Duodenal mucosa (tissue), 2 donors: ENCODE data around the gene ANKRD33B.

ENCODE experiments used
- H3K27ac ChIP-seq: one replicate; pipeline ENCODE4 v1.7.0; 2013; ENCODE audit warnings: low read depth, low read length
- H3K27me3 ChIP-seq, 2 donors: one replicate each; pipeline ENCODE4 v1.7.0; 2013; ENCODE audit warnings: low read length in 2 of 2, control low read depth in 1 of 2; ENCODE audit not compliant: insufficient read depth in 2 of 2, control insufficient read depth in 1 of 2
- H3K36me3 ChIP-seq, 2 donors: one replicate each; pipeline ENCODE4 v1.7.0; 2013; ENCODE audit warnings: low read length in 2 of 2, control low read depth in 1 of 2; ENCODE audit not compliant: insufficient read depth in 2 of 2, control insufficient read depth in 1 of 2
- H3K4me1 ChIP-seq, 2 donors: one replicate each; pipeline ENCODE4 v1.7.0; 2013; ENCODE audit warnings: low read length in 2 of 2, control low read depth in 1 of 2; ENCODE audit not compliant: insufficient read depth in 2 of 2, control insufficient read depth in 1 of 2
- H3K4me3 ChIP-seq, 2 donors: one replicate each; pipeline ENCODE4 v1.7.0; 2013; ENCODE audit warnings: low read length in 2 of 2, low read depth in 1 of 2
- H3K9ac ChIP-seq, 2 donors: one replicate each; pipeline ENCODE4 v1.7.0; 2013; ENCODE audit warnings: low read length in 2 of 2, low read depth in 1 of 2
- H3K9me3 ChIP-seq, 2 donors: one replicate each; pipeline ENCODE4 v1.7.0; 2013; ENCODE audit warnings: low read length in 2 of 2, control low read depth in 1 of 2; ENCODE audit not compliant: control insufficient read depth in 1 of 2

Gene ANKRD33B

DNA sequence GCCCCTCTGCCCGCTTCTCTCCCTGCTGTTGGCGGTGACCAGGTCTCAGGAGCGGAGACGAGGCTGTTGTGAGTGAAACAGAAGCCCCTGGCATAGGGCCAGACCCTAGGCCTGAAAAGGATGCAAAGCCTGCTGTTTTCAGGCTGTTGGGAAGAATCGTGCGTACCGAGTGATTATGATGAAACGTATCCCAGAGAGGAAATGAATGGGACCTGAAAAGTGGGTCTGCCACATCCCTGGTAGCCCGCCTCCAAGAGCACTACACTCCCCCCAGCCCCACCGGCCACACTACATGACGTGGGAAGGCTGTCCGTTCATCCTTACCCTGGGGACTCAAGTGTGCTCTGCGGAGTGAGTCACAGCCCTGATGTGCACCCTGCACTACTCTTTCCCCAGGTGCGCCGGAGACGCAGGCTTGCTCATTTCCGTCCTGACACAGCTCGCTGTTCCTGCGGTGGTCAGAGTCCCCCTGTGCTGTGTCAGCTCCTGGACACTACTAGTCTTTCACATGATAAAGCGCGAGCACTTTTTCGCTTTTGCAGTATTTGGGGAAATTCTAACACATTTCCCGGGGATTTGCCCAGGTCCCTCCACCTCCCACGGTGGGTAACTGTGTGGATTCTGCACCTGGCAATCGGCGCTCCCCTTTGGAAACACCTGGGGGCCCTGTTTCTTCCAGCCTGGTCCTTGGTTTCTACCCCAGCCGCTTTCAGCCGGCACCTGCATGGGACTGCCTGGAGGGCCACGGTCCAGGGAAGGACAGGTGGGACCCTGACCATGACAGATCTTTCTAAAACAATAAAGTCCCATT lies 91.5 kb downstream of the ANKRD33B start:
- Histone ChIP-seq H3K4me1 (peaks cover 0 to 6% of the 10 kb centered on the region in 2 donors), H3K9ac (no peak overlapping the region), H3K27me3 (no peaks in the 10 kb centered on the region), H3K4me3 (no peak overlapping the region), H3K27ac (no peak overlapping the region), H3K36me3 (no peaks in the 10 kb centered on the region), H3K9me3 (no peaks in the 10 kb centered on the region)

- no peaks in the 10 kb centered on the region for H3K27me3 ChIP-seq
- peaks cover 0 to 6% of the 10 kb centered on the region in 2 donors for H3K4me1 ChIP-seq
- H3K4me3 ChIP-seq = no peak overlapping the region
- H3K9ac ChIP-seq = no peak overlapping the region
- no peak overlapping the region for H3K27ac ChIP-seq
- H3K9me3 ChIP-seq = no peaks in the 10 kb centered on the region
- no peaks in the 10 kb centered on the region for H3K36me3 ChIP-seq
These were observed 92.3 kb downstream of the ANKRD33B start for GRCh38 chr5:10655972-10656830.

DNA sequence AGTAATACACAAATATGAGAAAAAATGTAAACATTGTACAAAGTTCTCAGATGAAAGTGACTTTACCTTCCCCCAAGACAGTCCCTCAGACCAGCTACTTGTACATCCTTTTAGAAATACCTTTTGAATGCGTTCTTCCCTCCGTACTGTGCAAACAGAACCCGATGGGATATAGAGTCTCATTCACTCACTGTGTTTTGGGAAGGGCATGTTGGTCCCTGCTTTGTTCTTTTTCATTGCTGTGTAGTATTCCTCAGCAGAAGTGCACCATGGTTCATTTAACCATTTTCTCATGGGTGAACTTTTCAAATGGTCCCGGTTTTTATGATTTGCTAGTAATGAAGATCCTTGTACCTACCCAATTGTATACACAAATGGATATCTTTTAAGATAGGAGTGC lies 94.4 kb downstream of the ANKRD33B start:
- Histone ChIP-seq H3K9ac (no peak overlapping the region), H3K36me3 (no peaks in the 10 kb centered on the region), H3K9me3 (no peaks in the 10 kb centered on the region)

GRCh38 chr5:10660135-10660534 lies 96.3 kb downstream of the ANKRD33B start:
- Histone ChIP-seq H3K36me3 (no peaks in the 10 kb centered on the region), H3K4me1 (no peaks in the 10 kb centered on the region), H3K27ac (no peak overlapping the region), H3K27me3 (no peaks in the 10 kb centered on the region), H3K4me3 (no peak overlapping the region), H3K9me3 (no peaks in the 10 kb centered on the region), H3K9ac (no peak overlapping the region)

More for the DNA sequence above, 94.4 kb downstream of the ANKRD33B start:
- H3K4me1 ChIP-seq = peaks cover 0 to 5% of the 10 kb centered on the region in 2 donors
- H3K4me3 ChIP-seq = no peak overlapping the region
- no peak overlapping the region for H3K27ac ChIP-seq
- no peaks in the 10 kb centered on the region for H3K27me3 ChIP-seq

DNA sequence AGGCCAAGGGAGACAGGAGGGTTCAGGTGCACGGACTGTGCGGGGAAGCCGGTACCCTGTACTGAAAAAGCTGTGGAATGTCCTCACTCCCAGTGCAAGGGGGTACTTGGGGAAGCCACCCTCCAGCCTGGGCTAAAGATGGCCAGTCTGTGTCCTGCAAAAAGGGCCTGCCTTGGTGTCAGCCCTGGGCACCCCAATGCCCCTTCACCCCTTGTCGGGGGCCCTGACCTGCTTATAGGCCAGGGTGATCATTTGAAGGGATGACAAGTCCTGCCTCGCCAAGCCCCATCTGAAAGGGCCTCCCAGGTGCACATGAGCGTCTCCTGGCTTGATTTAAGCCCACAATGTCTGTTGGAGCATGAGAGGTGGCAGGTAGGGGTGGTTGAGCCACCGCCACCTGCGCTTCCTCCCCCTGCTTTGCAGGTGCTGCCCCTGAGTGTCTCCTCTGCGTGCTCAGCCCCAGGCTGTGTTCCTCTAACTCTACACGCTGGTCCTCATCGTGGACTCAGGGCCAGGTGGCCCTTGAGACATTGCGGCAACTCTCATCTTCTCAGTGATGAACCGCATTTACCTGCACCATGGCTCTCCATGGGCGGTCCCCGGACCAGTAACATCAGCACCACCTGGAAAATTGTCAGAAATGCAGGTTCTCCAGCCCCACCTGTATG lies 97.0 kb downstream of the ANKRD33B start:
- no peaks in the 10 kb centered on the region for H3K9me3 ChIP-seq
- H3K4me3 ChIP-seq = no peak overlapping the region
- no peaks in the 10 kb centered on the region for H3K4me1 ChIP-seq
- no peak overlapping the region for H3K9ac ChIP-seq
- no peaks in the 10 kb centered on the region for H3K36me3 ChIP-seq
- H3K27me3 ChIP-seq = no peaks in the 10 kb centered on the region
- no peak overlapping the region for H3K27ac ChIP-seq

GRCh38 chr5:10661401-10661800 lies 97.5 kb downstream of the ANKRD33B start:
- Histone ChIP-seq H3K9ac (no peak overlapping the region), H3K4me3 (no peak overlapping the region), H3K36me3 (no peaks in the 10 kb centered on the region), H3K9me3 (no peaks in the 10 kb centered on the region), H3K27me3 (no peaks in the 10 kb centered on the region), H3K4me1 (no peaks in the 10 kb centered on the region), H3K27ac (no peak overlapping the region)

- H3K9me3 ChIP-seq = no peaks in the 10 kb centered on the region
- H3K27me3 ChIP-seq = no peaks in the 10 kb centered on the region
- H3K27ac ChIP-seq = no peak overlapping the region
- H3K36me3 ChIP-seq = no peaks in the 10 kb centered on the region
- H3K9ac ChIP-seq = no peak overlapping the region
- no peaks in the 10 kb centered on the region for H3K4me1 ChIP-seq
- no peak overlapping the region for H3K4me3 ChIP-seq
These were observed 98.2 kb downstream of the ANKRD33B start for GRCh38 chr5:10662083-10662482.

- H3K9ac ChIP-seq = no peak overlapping the region
- H3K36me3 ChIP-seq = no peaks in the 10 kb centered on the region
- no peak overlapping the region for H3K4me3 ChIP-seq
- no peaks in the 10 kb centered on the region for H3K9me3 ChIP-seq
- H3K4me1 ChIP-seq = no peaks in the 10 kb centered on the region
- no peaks in the 10 kb centered on the region for H3K27me3 ChIP-seq
- H3K27ac ChIP-seq = no peak overlapping the region
These were observed 99.0 kb downstream of the ANKRD33B start for GRCh38 chr5:10662661-10663488.

DNA sequence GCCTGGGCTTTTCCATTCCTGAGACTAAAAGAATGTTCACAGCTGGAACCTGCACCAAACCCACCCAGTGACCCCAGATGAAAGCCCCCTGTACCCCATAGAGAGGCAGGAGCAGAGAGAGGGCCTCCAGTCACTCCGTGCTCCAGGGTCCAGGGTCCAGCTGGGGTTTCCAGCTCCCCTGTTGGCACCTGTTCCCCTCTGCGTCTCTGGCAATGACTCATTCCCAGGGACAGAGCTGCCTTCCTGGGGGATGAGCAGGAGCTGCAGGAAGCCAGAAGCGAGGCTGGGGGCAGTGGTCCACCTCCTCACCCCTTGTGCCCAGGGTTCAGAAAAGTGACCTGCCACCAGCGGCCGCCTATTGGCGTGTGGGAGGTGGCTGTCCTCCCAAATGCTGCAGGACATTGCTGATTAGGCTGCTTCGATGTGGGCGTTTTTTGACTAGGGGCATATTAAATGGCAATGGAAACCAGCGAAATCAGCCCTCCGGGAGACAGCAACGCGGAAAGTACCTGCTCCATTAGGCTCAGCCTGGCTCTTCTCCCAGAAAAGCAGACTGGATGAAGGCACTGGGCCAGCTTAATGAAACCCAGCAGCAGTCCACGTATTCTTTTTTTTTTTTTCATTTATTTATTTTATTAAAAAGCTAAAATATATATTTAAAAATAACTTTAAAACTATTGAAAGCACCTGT lies 99.8 kb downstream of the ANKRD33B start:
- no peaks in the 10 kb centered on the region for H3K36me3 ChIP-seq
- no peaks in the 10 kb centered on the region for H3K27me3 ChIP-seq
- no peak overlapping the region for H3K27ac ChIP-seq
- no peaks in the 10 kb centered on the region for H3K9me3 ChIP-seq
- no peak overlapping the region for H3K4me3 ChIP-seq
- H3K9ac ChIP-seq = no peak overlapping the region
- no peaks in the 10 kb centered on the region for H3K4me1 ChIP-seq
